Embryonic facial prominence (tissue), 1 donor: ENCODE measurements around the gene KAT6B.

Experiments used
- DNase-seq: peaks from one replicate; pipeline ENCODE4 v3.0.0-alpha.2; 2016; ENCODE audit errors: extremely low spot score

The KAT6B gene

GRCh38 chr10:74949843-74950765 is 123.7 kb downstream of the KAT6B start:
- DNase-seq, result no peak

- no peak for DNase-seq
These were observed 126.8 kb downstream of the KAT6B start for GRCh38 chr10:74953214-74953613.

- no peak for DNase-seq
These were observed 129.4 kb downstream of the KAT6B start for GRCh38 chr10:74955796-74956195.

- DNase-seq, result no peak
These were observed 130.2 kb downstream of the KAT6B start for GRCh38 chr10:74956555-74957111.

- DNase-seq, result no peak
These were observed 131.0 kb downstream of the KAT6B start for GRCh38 chr10:74957285-74957961.

- no peak for DNase-seq
These were observed 131.9 kb downstream of the KAT6B start for GRCh38 chr10:74958316-74958715.

- no peak for DNase-seq
These were observed 134.3 kb downstream of the KAT6B start for GRCh38 chr10:74960670-74961069.

- DNase-seq, result no peak
These were observed 136.1 kb downstream of the KAT6B start for GRCh38 chr10:74962517-74962916.

GRCh38 chr10:74963549-74963948 is 137.1 kb downstream of the KAT6B start:
- no peak for DNase-seq

GRCh38 chr10:74967911-74968666 is 141.7 kb downstream of the KAT6B start:
- no peak for DNase-seq

GRCh38 chr10:74968667-74969061 is 142.3 kb downstream of the KAT6B start:
- no peak for DNase-seq

GRCh38 chr10:74969093-74969492 is 142.7 kb downstream of the KAT6B start:
- no peak for DNase-seq

GRCh38 chr10:74969530-74969929 is 143.1 kb downstream of the KAT6B start:
- DNase-seq, result no peak

GRCh38 chr10:74973741-74974392 is 147.5 kb downstream of the KAT6B start:
- no peak for DNase-seq

GRCh38 chr10:74975758-74976157 is 149.4 kb downstream of the KAT6B start:
- no peak for DNase-seq

GRCh38 chr10:74976565-74976964 is 150.2 kb downstream of the KAT6B start:
- no peak for DNase-seq

- DNase-seq, result no peak
These were observed 150.7 kb downstream of the KAT6B start for GRCh38 chr10:74977072-74977471.

- DNase-seq, result no peak
These were observed 151.8 kb downstream of the KAT6B start for GRCh38 chr10:74977913-74978847.

- DNase-seq, result no peak
These were observed 155.6 kb downstream of the KAT6B start for GRCh38 chr10:74981831-74982633.

- DNase-seq, result no peak
These were observed 156.2 kb downstream of the KAT6B start for GRCh38 chr10:74982634-74982982.
